SIG-M5 treated with dmso at 0.1 percent for 504 hours (cell line): ENCODE data around the gene ETF1.

Source experiments
- DNase-seq: peaks from one replicate; lab custom pipeline; 2025; ENCODE audit not compliant: unreplicated experiment; lab: John Stamatoyannopoulos, UW

The ETF1 gene

GRCh38 chr5:138529812-138530211 lies 13.2 kb downstream of the ETF1 start:
- DNase-seq = no peak

DNA sequence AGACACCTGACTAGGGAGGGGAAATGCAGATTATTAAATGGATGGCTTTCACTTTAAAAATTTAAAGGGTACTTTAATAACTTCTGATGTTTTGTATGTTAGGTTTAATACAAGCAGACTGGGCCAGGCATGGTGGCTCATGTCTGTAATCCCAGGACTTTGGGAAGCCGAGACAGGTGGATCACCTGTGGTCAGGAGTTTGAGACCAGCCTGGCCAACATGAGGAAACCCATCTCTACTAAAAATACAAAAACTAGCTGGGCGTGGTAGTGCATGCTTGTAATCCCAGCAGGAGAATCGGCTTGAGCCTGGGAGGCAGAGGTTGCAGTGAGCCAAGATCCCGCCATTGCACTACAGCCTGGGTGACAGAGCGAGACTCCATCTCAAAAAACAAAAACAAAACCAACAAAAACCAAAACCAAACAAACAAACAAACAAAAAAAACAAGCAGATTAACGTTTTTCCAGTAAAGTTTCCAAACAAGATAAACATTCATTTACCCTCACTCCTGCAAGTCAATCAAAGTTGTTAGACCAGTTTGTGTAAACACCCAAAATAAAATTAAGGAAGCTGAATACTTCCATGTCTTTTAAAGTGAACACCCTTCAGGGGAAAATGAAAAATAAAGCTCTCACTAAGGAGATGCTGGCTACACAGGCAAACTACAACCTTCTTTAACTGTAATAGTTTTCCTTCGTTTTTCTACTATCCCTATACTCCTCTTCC lies 14.1 kb downstream of the ETF1 start:
- DNase-seq = no peak

DNA sequence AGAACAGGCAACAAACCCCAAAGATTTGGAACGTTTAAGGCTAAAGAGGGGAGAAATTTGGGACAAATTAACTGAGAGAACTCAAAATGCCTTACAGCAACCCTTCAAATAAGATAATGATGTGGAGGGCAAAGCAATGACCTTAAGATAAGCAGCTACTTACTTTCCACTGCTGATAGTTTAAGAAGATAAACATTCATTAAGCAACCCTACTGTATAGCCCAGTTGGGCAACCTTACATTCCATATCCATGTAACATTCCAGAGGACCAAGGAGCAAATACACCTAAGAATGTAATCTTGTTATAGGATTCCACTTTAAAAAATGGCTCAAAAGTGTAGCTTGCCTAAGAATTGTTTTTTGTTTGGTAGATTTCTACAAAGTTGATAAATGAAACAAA lies 14.8 kb downstream of the ETF1 start:
- no peak for DNase-seq

- no peak for DNase-seq
Observed at GRCh38 chr5:138527170-138527569, 15.9 kb downstream of the ETF1 start.

GRCh38 chr5:138523406-138523805 lies 19.6 kb downstream of the ETF1 start:
- no peak for DNase-seq

DNA sequence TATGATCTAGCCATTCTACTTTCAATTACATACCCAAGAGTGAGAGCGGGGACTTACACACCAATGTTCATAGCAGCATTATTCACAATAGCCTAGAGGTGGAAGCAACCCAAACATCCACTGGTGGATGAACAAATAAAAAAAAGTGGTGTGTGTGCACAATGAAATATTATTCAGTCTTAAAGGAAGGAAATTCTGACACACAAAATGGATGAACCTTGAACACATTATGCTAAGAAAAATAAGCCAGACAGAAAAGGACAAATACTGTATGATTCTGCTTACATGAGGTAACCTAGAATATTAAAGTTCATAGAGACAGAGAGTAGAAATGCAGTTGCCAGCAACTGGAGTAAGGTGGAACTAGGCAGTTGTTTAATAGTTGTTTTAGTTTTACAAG lies 22.1 kb downstream of the ETF1 start:
- DNase-seq = no peak

DNA sequence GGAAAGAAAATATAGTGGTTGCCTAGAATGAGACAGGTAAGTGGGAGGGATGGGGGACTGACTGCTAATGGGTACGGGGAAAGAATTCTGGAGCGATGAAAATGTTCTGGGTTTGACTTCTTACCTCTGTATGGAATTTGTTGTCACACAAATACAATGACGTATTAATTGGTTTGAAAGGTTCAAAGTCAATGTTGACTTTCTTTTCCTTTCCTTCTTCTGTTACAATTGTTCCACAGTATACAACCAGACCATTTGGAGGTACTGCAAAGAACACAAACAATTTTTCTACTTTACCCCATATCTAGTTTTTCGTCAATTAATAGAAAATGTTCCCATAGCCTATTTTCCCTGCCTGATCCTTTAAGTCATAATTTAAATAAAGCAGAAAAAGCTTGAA lies 25.6 kb downstream of the ETF1 start:
- no peak for DNase-seq

GRCh38 chr5:138515556-138516245 lies 27.3 kb downstream of the ETF1 start:
- no peak for DNase-seq

- peak; percentile 42 for DNase-seq
Observed at GRCh38 chr5:138514021-138514420, 29.0 kb downstream of the ETF1 start.

DNA sequence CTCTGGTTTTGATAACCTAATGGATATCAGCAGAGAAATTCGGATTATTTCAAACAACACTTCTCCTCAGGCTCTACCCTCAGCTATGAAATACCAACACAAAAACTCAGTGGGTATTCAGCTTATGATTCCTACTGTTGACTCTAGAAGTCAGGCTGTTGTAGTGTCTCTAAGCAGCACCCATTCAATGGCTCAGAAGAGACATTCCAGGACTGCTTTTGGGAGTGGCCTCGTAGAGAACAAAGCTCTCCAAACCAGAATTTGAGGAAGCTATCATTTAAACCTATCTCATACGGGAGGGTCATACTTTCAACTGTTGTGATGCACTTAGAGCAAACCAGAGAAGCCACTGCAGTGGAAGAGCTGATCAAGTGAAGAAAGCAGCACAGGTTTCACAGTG lies 34.1 kb downstream of the ETF1 start:
- DNase-seq = no peak

- peak; percentile 77 for DNase-seq
Observed at GRCh38 chr5:138507485-138507884, 35.6 kb downstream of the ETF1 start.

DNA sequence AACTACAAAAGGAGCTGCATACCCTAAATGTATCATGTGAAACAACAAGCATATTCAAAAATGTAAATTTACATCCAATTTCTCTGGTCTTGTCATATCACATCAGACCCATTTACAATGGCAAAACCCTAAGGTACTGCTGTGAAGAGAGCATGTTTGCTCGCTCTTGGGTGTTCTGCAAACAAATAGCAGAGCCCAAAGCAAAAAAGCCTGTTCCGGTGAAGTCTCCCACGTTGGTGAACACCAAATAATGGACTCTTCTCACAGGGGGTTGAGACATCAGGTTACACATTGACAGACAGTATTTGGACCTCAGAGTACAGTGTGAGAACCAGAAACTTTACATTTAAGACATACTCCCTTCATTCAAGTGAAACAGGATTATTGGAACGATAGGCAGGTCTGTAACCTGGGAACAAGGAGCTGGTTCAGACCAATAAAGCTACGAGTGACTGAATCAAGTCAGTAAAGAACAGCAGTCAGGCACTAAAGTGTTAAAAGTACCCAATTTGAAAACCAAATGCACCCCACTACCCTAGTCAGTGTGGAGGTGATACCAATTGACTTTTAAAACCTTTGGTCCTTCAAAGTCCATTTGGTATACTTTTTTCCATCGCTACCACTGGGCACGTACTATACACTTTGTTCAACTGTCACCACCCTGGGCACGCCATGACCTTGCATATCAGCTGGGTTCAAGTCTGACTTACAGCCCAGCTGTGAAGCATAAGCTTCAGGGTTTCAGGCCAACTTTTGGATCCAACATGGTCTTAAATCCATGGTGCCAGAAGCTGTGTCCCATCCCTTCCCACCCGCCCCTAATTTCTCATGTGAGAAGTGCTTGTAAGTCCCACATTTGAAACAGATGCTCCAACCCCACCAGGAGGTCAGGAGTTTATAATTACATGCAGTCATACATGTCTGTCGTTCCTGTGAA lies 36.4 kb downstream of the ETF1 start:
- no peak for DNase-seq

DNA sequence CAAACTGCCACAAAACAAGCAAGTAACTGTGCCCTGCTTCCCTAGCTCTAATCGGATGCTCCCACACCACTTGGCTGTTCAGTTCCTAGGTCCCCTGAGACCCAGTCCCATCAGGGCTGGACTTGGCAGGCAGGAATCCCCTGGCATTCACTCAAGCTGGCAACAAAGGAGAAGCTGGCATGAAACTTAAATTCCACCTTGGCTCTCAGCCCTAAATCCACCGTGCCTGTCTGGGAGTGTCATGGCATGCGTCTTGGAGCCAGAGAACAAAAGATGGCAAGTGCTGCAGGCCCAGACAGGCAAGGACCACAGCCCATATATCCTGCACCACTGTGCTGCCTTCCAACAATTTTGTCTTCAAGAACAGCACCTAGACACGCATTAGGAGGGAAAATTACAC lies 38.2 kb downstream of the ETF1 start:
- no peak for DNase-seq

DNA sequence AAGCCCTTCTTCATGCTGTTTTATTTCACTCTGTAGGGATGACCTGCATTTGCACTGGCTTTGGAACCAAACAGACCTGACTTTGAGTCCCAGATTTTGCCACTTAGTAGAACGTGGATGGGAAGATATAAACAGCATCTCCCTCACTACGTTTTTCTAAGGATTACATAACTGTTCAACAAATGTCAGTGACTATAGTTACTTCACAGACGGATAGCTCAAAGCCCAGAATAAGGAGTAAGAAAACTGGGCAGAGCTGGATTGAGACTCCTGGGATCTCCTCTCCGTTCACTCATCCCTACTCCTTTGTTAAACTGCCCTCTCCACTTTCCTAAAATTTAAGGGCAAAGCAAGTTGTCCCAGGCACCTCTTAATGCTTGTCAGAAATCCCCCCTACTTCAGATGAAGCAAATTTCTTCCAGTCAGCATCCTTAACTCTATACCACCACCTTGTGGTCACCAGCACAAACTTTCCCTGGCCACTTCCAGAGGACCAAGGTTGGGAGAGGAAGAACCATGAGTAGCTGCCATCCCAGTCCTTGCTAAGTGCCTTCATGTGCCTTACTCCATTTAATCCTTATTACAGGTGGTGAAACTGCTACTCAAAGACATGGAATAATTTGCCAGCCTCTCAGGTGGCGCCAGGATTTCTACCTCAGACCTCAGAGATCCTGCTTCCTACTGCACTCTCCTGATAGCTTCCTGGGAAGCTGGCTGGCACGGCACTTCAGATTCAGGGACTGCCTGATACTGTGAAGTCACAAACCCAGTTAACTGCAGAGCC lies 39.4 kb downstream of the ETF1 start:
- DNase-seq = peak; percentile 81

DNA sequence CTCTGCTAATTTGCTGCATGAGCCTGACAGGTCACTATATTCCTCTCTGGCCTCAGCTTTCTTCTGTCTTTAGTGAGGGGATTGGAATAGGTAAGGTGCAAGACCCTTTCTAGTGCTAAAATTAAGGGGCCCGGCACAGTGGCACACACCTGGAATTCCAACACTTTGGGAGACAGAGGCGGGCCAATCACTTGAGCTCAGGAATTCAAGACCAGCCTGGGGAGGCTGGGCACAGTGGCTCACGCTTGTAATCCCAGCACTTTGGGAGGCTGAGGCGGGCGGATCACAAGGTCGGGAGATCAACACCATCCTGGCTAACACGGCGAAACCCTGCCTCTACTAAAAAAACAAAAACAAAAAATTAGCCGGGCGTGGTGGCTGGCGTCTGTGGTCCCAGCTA lies 40.5 kb downstream of the ETF1 start:
- no peak for DNase-seq

DNA sequence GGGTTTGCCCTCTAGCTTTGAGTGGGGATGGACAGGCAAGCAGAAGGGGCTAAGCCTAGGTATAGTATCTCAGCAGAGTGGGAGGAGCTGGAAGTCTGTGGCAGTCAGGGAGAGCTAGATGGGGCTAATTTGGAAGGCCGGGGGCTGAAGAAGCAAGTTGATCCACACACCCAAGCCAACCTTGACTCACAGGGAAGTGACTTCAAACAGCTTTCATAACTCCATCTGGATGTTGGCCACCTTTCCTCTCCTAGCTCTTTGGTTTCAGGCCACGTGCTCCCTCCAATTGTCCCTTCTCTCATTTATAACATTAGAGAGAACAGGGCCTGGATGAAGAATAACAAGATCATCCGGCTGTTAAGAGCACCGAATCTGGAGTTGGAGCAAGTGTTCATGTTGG lies 40.9 kb downstream of the ETF1 start:
- DNase-seq = no peak

GRCh38 chr5:138498376-138498775 lies 44.7 kb downstream of the ETF1 start:
- DNase-seq = no peak

- DNase-seq = no peak
Observed at GRCh38 chr5:138495351-138495750, 47.7 kb downstream of the ETF1 start.

GRCh38 chr5:138492560-138493045 lies 50.4 kb downstream of the ETF1 start:
- DNase-seq = no peak

DNA sequence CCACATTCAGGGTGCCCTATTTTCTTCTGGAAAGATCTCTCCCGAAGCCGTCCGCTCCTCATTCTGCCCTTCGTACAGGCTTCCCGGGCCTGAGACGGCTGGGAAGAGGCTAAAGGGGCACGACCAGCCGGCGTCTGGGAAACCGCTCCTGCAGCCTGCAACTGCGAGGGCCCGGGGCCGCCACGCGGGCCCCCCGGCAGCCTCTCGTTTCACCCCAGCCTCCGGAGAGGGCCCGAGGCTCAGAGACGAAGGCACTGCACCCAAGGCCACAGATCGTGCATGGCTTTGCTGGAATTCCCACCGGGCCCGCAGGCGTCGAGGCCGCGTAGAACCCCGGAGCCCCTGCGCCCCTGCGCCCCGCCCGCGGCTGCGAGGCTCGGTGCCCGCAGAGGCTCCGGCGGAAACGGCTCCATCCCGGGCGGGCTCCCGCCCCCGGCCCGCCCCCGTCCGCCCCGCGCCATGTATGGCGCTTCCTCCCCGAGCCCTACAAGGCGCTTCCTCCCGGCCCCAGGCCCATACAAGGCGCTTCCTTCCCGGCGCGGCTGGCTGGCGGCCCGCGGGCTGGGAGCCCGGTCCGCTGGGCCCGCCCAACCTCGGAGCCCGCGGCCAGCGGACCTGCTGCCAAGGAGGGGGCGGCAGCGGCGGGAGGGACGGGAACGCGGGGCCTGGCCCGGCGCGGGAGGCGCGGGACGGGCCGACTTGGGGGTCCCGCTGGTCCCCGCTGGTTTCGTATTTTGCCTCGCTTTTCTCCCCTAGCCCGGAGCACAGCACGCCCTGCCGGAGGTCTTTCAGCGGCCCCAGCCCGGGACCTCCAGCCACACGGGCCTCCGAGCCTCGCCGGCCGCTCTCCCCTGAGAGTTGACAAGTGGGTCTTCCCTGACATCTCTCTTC lies 51.1 kb downstream of the ETF1 start:
- DNase-seq = peak; percentile 93
